WTC11 (cell line): ENCODE data around the gene PRICKLE1. TPM values are rescaled to one million over a fixed set of nuclear protein-coding genes. Genes with fewer than 3 reads are reported as not detected.

Experiments
- ATAC-seq: fragments of 200-7000 bp; cut with Tn5 transposase; 2 replicates; pipeline ENCODE4 v1.10.0; 2021; ENCODE audit warnings: mild to moderate bottlenecking, moderate library complexity
- CTCF ChIA-PET: fragments of 300-600 bp; sonication (Branson Sonifier 250); formaldehyde crosslinking; loops from one replicate; lab custom pipeline; 2021; ENCODE audit warnings: antibody characterized with exemption; lab: Charles Lee
- POLR2A ChIA-PET: fragments of 350-600 bp; sonication (Branson Sonifier 250); formaldehyde crosslinking; loops from one replicate; lab custom pipeline; 2021; ENCODE audit warnings: antibody characterized with exemption; lab: Charles Lee
- DNase-seq: peaks from one replicate; pipeline ENCODE4 v3.0.0; 2021; ENCODE audit warnings: low spot score
- H3K27ac Mint-ChIP-seq: 2 replicates; pipeline ENCODE4 v1.8.0; 2021; ENCODE audit warnings: mixed read lengths
- H3K27me3 Mint-ChIP-seq: 2 replicates; pipeline ENCODE4 v1.8.0; 2021; ENCODE audit warnings: low read depth, mild to moderate bottlenecking, moderate library complexity, mixed read lengths
- H3K36me3 Mint-ChIP-seq: 2 replicates; pipeline ENCODE4 v1.8.0; 2021; ENCODE audit warnings: mixed read lengths
- H3K4me1 Mint-ChIP-seq: 2 replicates; pipeline ENCODE4 v1.8.0; 2022; ENCODE audit warnings: mixed read lengths
- H3K4me3 Mint-ChIP-seq: 2 replicates; pipeline ENCODE4 v1.8.0; 2021; ENCODE audit warnings: mild to moderate bottlenecking, moderate library complexity, mixed read lengths
- H3K9me3 Mint-ChIP-seq: 2 replicates; pipeline ENCODE4 v1.8.0; 2021; ENCODE audit warnings: mixed read lengths
- CBFB ChIP-seq: sonication (generic); formaldehyde crosslinking; IDR thresholded peaks from 2 replicates; pipeline ENCODE4 v1.8.1; 2022; ENCODE audit warnings: mild to moderate bottlenecking, low read depth, missing genetic modification reagents
- CREM ChIP-seq: sonication (generic); formaldehyde crosslinking; IDR thresholded peaks from 2 replicates; pipeline ENCODE4 v1.8.1; 2022; ENCODE audit warnings: mild to moderate bottlenecking, missing genetic modification reagents, moderate library complexity
- E2F1 ChIP-seq: sonication (generic); formaldehyde crosslinking; IDR thresholded peaks from 2 replicates; pipeline ENCODE4 v1.8.0; 2022; ENCODE audit warnings: mild to moderate bottlenecking, missing genetic modification reagents
- E2F5 ChIP-seq: sonication (generic); formaldehyde crosslinking; IDR thresholded peaks from 2 replicates; pipeline ENCODE4 v1.8.1; 2022; ENCODE audit warnings: mild to moderate bottlenecking, moderate library complexity, missing genetic modification reagents
- ELF4 ChIP-seq: sonication (generic); formaldehyde crosslinking; IDR thresholded peaks from 2 replicates; pipeline ENCODE4 v1.8.1; 2022; ENCODE audit warnings: low read depth, mild to moderate bottlenecking, moderate library complexity, missing genetic modification reagents
- ERG ChIP-seq: fragments of 250-450 bp; sonication (Bioruptor Pico); IDR thresholded peaks from 2 replicates; pipeline ENCODE4 v1.8.0; 2021; ENCODE audit warnings: mild to moderate bottlenecking
- GRHL2 ChIP-seq: fragments of 250-450 bp; sonication (Bioruptor Pico); IDR thresholded peaks from 2 replicates; pipeline ENCODE4 v1.8.0; 2022; ENCODE audit warnings: mild to moderate bottlenecking, moderate library complexity; ENCODE audit not compliant: insufficient replicate concordance, severe bottlenecking
- GTF2I ChIP-seq: fragments of 250-450 bp; sonication (Bioruptor Pico); conservative IDR thresholded peaks from 2 replicates; pipeline ENCODE4 v1.4.0; 2021; ENCODE audit warnings: mild to moderate bottlenecking
- IRF2 ChIP-seq: sonication (generic); formaldehyde crosslinking; IDR thresholded peaks from 2 replicates; pipeline ENCODE4 v1.8.0; 2022; ENCODE audit warnings: low read depth, missing genetic modification reagents, borderline replicate concordance
- JAZF1 ChIP-seq: fragments of 250-450 bp; sonication (Bioruptor Pico); IDR thresholded peaks from 2 replicates; pipeline ENCODE4 v1.9.0; 2021; ENCODE audit warnings: moderate library complexity, mild to moderate bottlenecking, inconsistent platforms
- KAT7 ChIP-seq: sonication (generic); formaldehyde crosslinking; IDR thresholded peaks from 2 replicates; pipeline ENCODE4 v1.8.1; 2023; ENCODE audit warnings: missing genetic modification reagents, mild to moderate bottlenecking, borderline replicate concordance
- MLX ChIP-seq: sonication (generic); formaldehyde crosslinking; IDR thresholded peaks from 2 replicates; pipeline ENCODE4 v1.8.1; 2023; ENCODE audit warnings: mild to moderate bottlenecking, missing genetic modification reagents, moderate library complexity
- MYBL2 ChIP-seq: sonication (generic); formaldehyde crosslinking; IDR thresholded peaks from 2 replicates; pipeline ENCODE4 v1.8.1; 2023; ENCODE audit warnings: mild to moderate bottlenecking, moderate library complexity, missing genetic modification reagents
- NR2C2 ChIP-seq: sonication (generic); formaldehyde crosslinking; IDR thresholded peaks from 2 replicates; pipeline ENCODE4 v1.8.0; 2022; ENCODE audit warnings: mild to moderate bottlenecking, missing genetic modification reagents
- RORB ChIP-seq: fragments of 250-450 bp; sonication (Bioruptor Pico); IDR thresholded peaks from 2 replicates; pipeline ENCODE4 v1.9.0; 2021; ENCODE audit warnings: mild to moderate bottlenecking
- SMAD3 ChIP-seq: sonication (generic); formaldehyde crosslinking; IDR thresholded peaks from 2 replicates; pipeline ENCODE4 v1.8.0; 2022; ENCODE audit warnings: missing genetic modification reagents, mild to moderate bottlenecking, borderline replicate concordance
- SMAD4 ChIP-seq: sonication (generic); formaldehyde crosslinking; IDR thresholded peaks from 2 replicates; pipeline ENCODE4 v1.8.0; 2022; ENCODE audit warnings: mild to moderate bottlenecking, missing genetic modification reagents
- SOX15 ChIP-seq: fragments of 250-450 bp; sonication (Bioruptor Pico); IDR thresholded peaks from 2 replicates; pipeline ENCODE4 v1.9.0; 2021; ENCODE audit warnings: mild to moderate bottlenecking
- TEAD4 ChIP-seq: sonication (generic); formaldehyde crosslinking; IDR thresholded peaks from 2 replicates; pipeline ENCODE4 v1.8.0; 2022; ENCODE audit warnings: mild to moderate bottlenecking, missing genetic modification reagents
- TP53 ChIP-seq: sonication (generic); formaldehyde crosslinking; IDR thresholded peaks from 2 replicates; pipeline ENCODE4 v1.8.1; 2023; ENCODE audit warnings: mild to moderate bottlenecking, missing genetic modification reagents
- ZBTB43 ChIP-seq: sonication (generic); formaldehyde crosslinking; IDR thresholded peaks from 2 replicates; pipeline ENCODE4 v1.8.1; 2023; ENCODE audit warnings: mild to moderate bottlenecking, missing genetic modification reagents
- ZMAT4 ChIP-seq: fragments of 250-450 bp; sonication (Bioruptor Pico); IDR thresholded peaks from 2 replicates; pipeline ENCODE4 v1.9.0; 2021; ENCODE audit warnings: mild to moderate bottlenecking
- ZNF219 ChIP-seq: sonication (generic); formaldehyde crosslinking; IDR thresholded peaks from 2 replicates; pipeline ENCODE4 v1.8.0; 2023; ENCODE audit warnings: missing genetic modification reagents, mild to moderate bottlenecking, borderline replicate concordance
- ZNF396 ChIP-seq: fragments of 250-450 bp; sonication (Bioruptor Pico); IDR thresholded peaks from 2 replicates; pipeline ENCODE4 v1.8.0; 2021; ENCODE audit warnings: mild to moderate bottlenecking, moderate library complexity, borderline replicate concordance
- ZNF423 ChIP-seq: fragments of 250-450 bp; sonication (Bioruptor Pico); IDR thresholded peaks from 2 replicates; pipeline ENCODE4 v2.1.2; 2022; ENCODE audit warnings: mild to moderate bottlenecking, moderate library complexity
- total RNA-seq: library from RNA; stranded (reverse); gene quantifications from 3 replicates; pipeline ENCODE4 v1.2.3, GENCODE V29; 2021

Gene PRICKLE1
- total RNA-seq, 1 experiment from 2014 or later, result 11.7 TPM

- CTCF ChIA-PET, result no interaction called here
- DNase-seq (no peak), ATAC-seq (no peak)
- POLR2A ChIA-PET, result no interaction called here
- TF ChIP-seq SMAD4 (CRISPR knock-in tag) (no peak), JAZF1 (CRISPR knock-in tag) (no peak), GTF2I (CRISPR knock-in tag) (no peak), TP53 (CRISPR knock-in tag) (no peak), RORB (no peak), SOX15 (CRISPR knock-in tag) (no peak), ERG (no peak), ZBTB43 (CRISPR knock-in tag) (no peak), CBFB (CRISPR knock-in tag) (no peak), ELF4 (CRISPR knock-in tag) (no peak), NR2C2 (no peak), MLX (CRISPR knock-in tag) (no peak), CREM (CRISPR knock-in tag) (no peak), MYBL2 (CRISPR knock-in tag) (no peak), ZNF219 (CRISPR knock-in tag) (no peak), ZMAT4 (no peak), IRF2 (CRISPR knock-in tag) (no peak), KAT7 (CRISPR knock-in tag) (no peak), ZNF423 (CRISPR knock-in tag) (no peak), E2F5 (CRISPR knock-in tag) (no peak)
- Mint-ChIP-seq H3K27ac (peak overlapping the region; percentile 92; the same call in 1 of the 2 replicates), H3K36me3 (peaks cover 48% of the 10 kb centered on the region), H3K4me3 (no peak overlapping the region), H3K4me1 (peaks cover 89% of the 10 kb centered on the region), H3K27me3 (no peaks in the 10 kb centered on the region; the same call in 1 of the 2 replicates), H3K9me3 (peaks cover 12% of the 10 kb centered on the region)
Observed at GRCh38 chr12:42447371-42447786, 142.2 kb downstream of the PRICKLE1 start.

- no peak for TF ChIP-seq E2F1
- TF ChIP-seq MLX (CRISPR knock-in tag), result no peak
- TF ChIP-seq TP53 (CRISPR knock-in tag), result no peak
- no peak for TF ChIP-seq GRHL2 (CRISPR knock-in tag)
- TF ChIP-seq TEAD4, result no peak
- TF ChIP-seq SMAD3 (CRISPR knock-in tag), result no peak
- TF ChIP-seq SMAD4 (CRISPR knock-in tag), result no peak
- TF ChIP-seq ZNF396 (CRISPR knock-in tag), result no peak
- TF ChIP-seq ZNF423 (CRISPR knock-in tag), result no peak
- TF ChIP-seq, all 79 proteins: peak for 0
- ATAC-seq, result peak; percentile 84
- no peak for DNase-seq
- Mint-ChIP-seq H3K4me3 (peak overlapping the region; percentile 24; the same call in 1 of the 2 replicates), H3K27ac (peak overlapping the region; percentile 92), H3K36me3 (peaks cover 47% of the 10 kb centered on the region), H3K4me1 (peaks cover 93% of the 10 kb centered on the region), H3K27me3 (no peaks in the 10 kb centered on the region; the same call in 1 of the 2 replicates), H3K9me3 (peaks cover 12% of the 10 kb centered on the region)
- ChIA-PET POLR2A (no interaction called here), CTCF (interaction anchor here (0.9 kb wide), 1 partner anchor 12 kb away, joined by 3 read pairs; no protein-coding TSS in a partner anchor)
Observed at GRCh38 chr12:42446761-42447160, 142.8 kb downstream of the PRICKLE1 start.
